ENCODE measurements around the gene UBE2QL1. TPM values are rescaled to one million over a fixed set of nuclear protein-coding genes. Genes with fewer than 3 reads are reported as not detected.

The UBE2QL1 gene
- total RNA-seq, 1 experiment from 2014 or later = not detected

- TF ChIP-seq CTCF (IDR thresholded peaks at IDR 0.05 in 2 of 3, conservative IDR thresholded peaks at IDR 0.05 in 1 of 3; ENCODE audit: borderline replicate concordance in 1 of 3, insufficient read depth in 1 of 3, low read depth in 2 of 3, low read length in 2 of 3) (no peak), EGR1 (IDR thresholded peaks at IDR 0.05; ENCODE audit: low read depth) (no peak), ATF3 (IDR thresholded peaks at IDR 0.05) (no peak)
Observed at GRCh38 chr5:6405591-6405990, 43.1 kb upstream of the UBE2QL1 start (continued).

GRCh38 chr5:6407558-6408259 is 41.0 kb upstream of the UBE2QL1 start:
- H3K9ac ChIP-seq (ENCODE audit: low read length) = no peak overlapping the region
- H4K20me1 ChIP-seq (ENCODE audit: insufficient read depth) = no peaks in the 10 kb centered on the region
- TF ChIP-seq POLR2AphosphoS5 (IDR thresholded peaks at IDR 0.05; ENCODE audit: low read depth, low read length) (no peak), CEBPB (IDR thresholded peaks at IDR 0.05; ENCODE audit: low read depth) (no peak), JUND (IDR thresholded peaks at IDR 0.05) (no peak), EGR1 (IDR thresholded peaks at IDR 0.05; ENCODE audit: low read depth) (no peak), POLR2A (IDR thresholded peaks at IDR 0.05; ENCODE audit: borderline replicate concordance, extremely low read depth, insufficient read depth, insufficient read length) (no peak), CTCF (IDR thresholded peaks at IDR 0.05 in 2 of 3, conservative IDR thresholded peaks at IDR 0.05 in 1 of 3; ENCODE audit: borderline replicate concordance in 1 of 3, insufficient read depth in 1 of 3, low read depth in 2 of 3, low read length in 2 of 3) (no peak), YY1 (IDR thresholded peaks at IDR 0.05; ENCODE audit: extremely low read depth, insufficient replicate concordance, low read depth, low read length) (no peak), EZH2 (IDR thresholded peaks at IDR 0.05) (no peak), SRF (IDR thresholded peaks at IDR 0.05; ENCODE audit: low read depth) (no peak), ELF1 (IDR thresholded peaks at IDR 0.05; ENCODE audit: borderline replicate concordance, low read depth) (no peak), TCF7L2 (IDR thresholded peaks at IDR 0.05; ENCODE audit: borderline replicate concordance, extremely low read depth, insufficient read depth, insufficient read length) (no peak), RAD21 (IDR thresholded peaks at IDR 0.05; ENCODE audit: low read depth) (no peak), SIN3A (IDR thresholded peaks at IDR 0.05; ENCODE audit: low read depth) (no peak), FOSL1 (IDR thresholded peaks at IDR 0.05; ENCODE audit: low read depth) (no peak), REST (IDR thresholded peaks at IDR 0.05; ENCODE audit: low read depth) (no peak), ATF3 (IDR thresholded peaks at IDR 0.05) (no peak)
- H3K27me3 ChIP-seq (ENCODE audit: insufficient read depth, low read length) = peaks cover 39% of the 10 kb centered on the region
- H3K4me1 ChIP-seq (ENCODE audit: control insufficient read depth in 1 of 2, insufficient read depth in 2 of 2, low read length in 2 of 2) = no peaks in the 10 kb centered on the region
- H2AFZ ChIP-seq (ENCODE audit: low read depth, low read length, poor library complexity, severe bottlenecking) = no peak overlapping the region
- intact Hi-C loops (cut with micrococcal nuclease) = no loop called here
- ChIA-PET CTCF (no interaction called here), RAD21 (ENCODE audit: low non-redundant PET in 1 of 2, low total read pairs in 2 of 2, uncharacterized antibody in 2 of 2, unreplicated experiment in 2 of 2) (no interaction called here), POLR2A (no interaction called here)
- no peaks in the 10 kb centered on the region for H3K79me2 ChIP-seq (ENCODE audit: insufficient read depth, low read length)
- no peaks in the 10 kb centered on the region for H3K36me3 ChIP-seq (ENCODE audit: control insufficient read depth in 1 of 2, insufficient read depth in 2 of 2, low read length in 2 of 2)
- DNase-seq (ENCODE audit: low read depth, low spot score) (no peak), ATAC-seq (no peak)
- H3K27ac ChIP-seq (ENCODE audit: low read depth, low read length) = no peak overlapping the region
- H3K9me3 ChIP-seq (ENCODE audit: control insufficient read depth in 1 of 2, insufficient read depth in 1 of 2, low read depth in 1 of 2, low read length in 2 of 2) = no peaks in the 10 kb centered on the region
- H3K4me2 ChIP-seq (ENCODE audit: low read length) = no peak overlapping the region
- no peak overlapping the region for H3K4me3 ChIP-seq (replicated peaks in 1 of 2; ENCODE audit: low read depth in 1 of 2, low read length in 2 of 2)
- no TSS peak for BruUV-seq (replicated peaks)
- no peaks in the 10 kb centered on the region for H3K9me2 ChIP-seq (ENCODE audit: insufficient read depth)

Measured in HCT116 (cell line).